ENCODE measurements around the gene ING2.

Gene ING2

DNA sequence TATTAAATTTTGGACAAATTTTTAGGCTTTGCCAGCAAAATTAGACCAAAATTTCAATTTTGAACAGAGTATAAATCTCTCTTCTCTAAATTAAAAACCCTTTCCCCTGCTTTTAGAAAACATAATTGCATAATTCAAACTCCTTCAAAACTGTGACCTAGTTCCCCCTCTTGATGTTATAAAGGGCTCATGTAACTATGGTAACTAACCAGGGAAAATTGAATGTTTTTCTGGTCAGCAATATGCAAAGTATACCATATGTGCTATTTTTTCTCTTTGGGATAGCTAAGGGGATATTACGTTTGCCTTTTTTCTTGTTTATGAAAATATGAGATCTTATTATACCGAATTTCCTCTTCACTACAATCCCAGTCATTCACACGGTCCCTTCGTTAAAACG, 5.1 kb upstream of the ING2 start:
- DNase-seq, result no peak

- peak in 2 of 4 experiments; percentile 28 to 35 for DNase-seq
These were observed 1.3 kb upstream of the ING2 start for GRCh38 chr4:183503497-183504063.

- DNase-seq, result peak; percentile 98 to 100 (median 98)
These were observed 561 bp upstream of the ING2 start for GRCh38 chr4:183504064-183504929.

GRCh38 chr4:183505611-183506388, 942 bp downstream of the ING2 start:
- peak; percentile 78 to 81 (median 80) for DNase-seq

DNA sequence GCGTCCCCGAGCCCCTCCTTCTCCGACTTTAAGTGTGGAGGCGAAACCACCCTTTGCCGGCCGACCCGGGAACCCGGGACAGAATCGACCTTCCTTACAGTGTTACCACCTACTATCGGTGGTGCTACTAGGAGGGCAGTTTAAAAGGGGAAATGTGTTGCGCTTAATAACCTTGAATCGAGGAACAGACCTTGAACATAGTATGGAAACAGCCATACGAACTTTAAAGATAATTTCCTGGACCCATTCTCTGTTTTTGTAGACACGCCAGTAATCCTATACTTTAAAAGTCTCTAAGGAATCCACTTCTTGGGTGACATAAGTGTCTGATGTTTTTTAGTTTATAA, 1.5 kb downstream of the ING2 start:
- DNase-seq, result no peak

- DNase-seq, result no peak
These were observed 3.3 kb downstream of the ING2 start for GRCh38 chr4:183507925-183508696.

- no peak for DNase-seq
These were observed 4.0 kb downstream of the ING2 start for GRCh38 chr4:183508697-183509335.

- no peak for DNase-seq
These were observed 10.6 kb downstream of the ING2 start for GRCh38 chr4:183515411-183515810.

DNA sequence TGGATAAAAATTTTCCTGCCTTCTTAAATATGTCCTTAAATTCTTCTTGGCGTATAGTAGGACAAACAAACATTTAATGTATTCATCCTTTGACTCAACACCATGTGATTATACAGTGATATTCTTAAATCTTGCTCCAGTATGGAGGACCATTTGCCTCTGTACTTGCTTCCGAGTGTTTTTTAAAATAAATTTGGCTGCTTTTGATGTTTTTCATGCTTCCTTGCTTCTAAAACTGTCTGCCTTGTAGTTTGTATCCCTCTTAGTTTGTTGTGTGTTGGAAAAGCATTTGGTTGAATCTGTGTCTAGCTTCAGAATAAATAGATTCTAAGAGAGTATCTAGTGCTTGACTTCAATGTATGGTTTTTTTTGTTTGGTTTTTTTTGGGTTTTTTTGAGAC, 12.3 kb downstream of the ING2 start:
- DNase-seq, result no peak

GRCh38 chr4:183517781-183518180, 12.9 kb downstream of the ING2 start:
- DNase-seq, result no peak

GRCh38 chr4:183522821-183523220, 18.0 kb downstream of the ING2 start:
- no peak for DNase-seq

- DNase-seq, result no peak
These were observed 22.5 kb downstream of the ING2 start for GRCh38 chr4:183527326-183527725.

GRCh38 chr4:183532821-183533220, 28.0 kb downstream of the ING2 start:
- DNase-seq, result no peak

- no peak for DNase-seq
These were observed 28.8 kb downstream of the ING2 start for GRCh38 chr4:183533698-183534097.

- DNase-seq, result no peak
These were observed 35.7 kb downstream of the ING2 start for GRCh38 chr4:183540410-183541009.

DNA sequence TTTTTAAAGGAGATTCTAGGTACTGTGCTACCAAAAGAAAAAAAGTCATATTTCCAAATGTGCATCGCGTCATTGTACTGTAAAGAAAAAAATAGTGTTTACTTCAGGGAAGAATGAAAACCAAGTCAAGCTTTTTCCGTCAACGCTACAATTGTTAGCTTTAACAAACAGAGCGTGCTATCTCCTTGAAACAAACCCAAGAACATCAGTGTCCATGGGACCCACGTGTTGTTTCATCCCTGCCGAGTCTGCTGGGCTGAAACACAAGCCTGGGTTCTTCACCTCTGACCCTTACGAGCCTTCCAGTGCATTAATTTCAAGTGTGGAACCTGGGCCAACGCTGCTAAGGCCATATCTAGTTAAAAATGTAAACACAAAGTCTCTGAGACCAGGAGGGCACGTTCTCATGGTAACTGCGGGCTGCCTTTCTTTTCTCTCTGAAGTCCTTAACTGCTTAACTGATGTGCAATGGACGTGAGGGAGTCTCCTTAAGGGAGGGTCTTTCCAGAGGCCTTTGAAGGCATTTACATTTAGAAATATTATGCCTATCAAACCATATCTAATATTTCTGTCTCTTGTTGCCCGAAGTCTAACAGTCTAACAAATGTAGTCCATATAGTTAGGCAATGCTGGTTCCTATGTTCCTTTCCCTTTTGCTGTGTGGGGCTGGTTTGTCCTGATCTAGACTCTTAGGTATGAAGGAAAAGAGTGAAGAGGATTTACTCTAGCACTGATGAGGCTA, 36.3 kb downstream of the ING2 start:
- DNase-seq, result no peak

DNA sequence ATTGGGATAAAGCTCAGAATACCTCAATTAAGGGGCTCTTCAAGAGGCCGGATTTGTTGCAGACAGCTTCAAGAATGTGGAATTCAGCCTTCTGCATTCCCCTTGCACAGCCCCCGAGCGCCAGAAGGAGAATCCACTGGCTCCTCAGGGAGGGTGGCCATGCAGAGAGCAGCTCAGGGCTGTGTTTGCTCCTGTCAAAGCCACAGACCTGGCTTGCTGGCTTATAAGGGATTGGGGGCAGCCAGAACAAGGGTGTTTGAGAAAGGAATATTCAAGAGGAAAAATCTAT, 36.8 kb downstream of the ING2 start:
- DNase-seq, result no peak

- DNase-seq, result no peak
These were observed 38.6 kb downstream of the ING2 start for GRCh38 chr4:183543435-183543834.

DNA sequence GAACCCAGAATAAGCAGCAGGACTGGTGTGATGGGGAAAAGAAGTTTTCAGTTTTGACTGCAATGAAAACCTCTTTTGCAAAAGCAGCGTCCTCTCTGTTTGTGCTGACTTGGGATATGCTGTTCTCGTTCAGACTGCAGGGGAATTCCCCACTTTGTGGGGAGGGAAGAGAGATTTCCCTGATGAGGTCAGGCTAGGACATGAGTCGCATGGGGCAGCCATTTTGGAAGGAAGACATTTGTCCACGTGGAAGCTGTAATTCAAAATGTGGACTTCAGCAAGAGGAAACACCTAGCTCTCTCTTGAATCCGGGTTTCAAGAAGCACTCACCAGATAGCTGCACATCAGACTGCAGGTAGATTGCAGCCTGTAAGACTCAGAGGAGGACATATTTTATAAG, 39.3 kb downstream of the ING2 start:
- no peak for DNase-seq

DNA sequence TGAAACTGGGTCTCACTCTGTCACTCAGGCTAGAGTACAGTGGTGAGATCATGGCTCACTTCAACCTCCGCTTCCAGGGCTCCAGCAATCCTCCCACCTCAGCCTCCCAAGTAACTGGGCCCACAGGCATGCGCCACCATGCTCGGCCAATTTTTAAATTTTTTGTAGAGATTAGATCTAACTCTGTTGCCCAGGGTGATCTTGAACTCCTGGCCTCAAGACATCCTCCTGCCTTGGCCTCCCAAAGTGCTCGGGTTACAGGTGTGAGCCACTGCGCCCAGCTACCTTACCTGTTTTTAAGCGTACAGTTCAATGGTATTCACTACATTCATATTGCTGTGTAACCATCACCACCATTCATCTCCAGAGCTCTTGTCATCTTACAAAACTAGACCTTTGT, 41.5 kb downstream of the ING2 start:
- DNase-seq, result no peak

DNA sequence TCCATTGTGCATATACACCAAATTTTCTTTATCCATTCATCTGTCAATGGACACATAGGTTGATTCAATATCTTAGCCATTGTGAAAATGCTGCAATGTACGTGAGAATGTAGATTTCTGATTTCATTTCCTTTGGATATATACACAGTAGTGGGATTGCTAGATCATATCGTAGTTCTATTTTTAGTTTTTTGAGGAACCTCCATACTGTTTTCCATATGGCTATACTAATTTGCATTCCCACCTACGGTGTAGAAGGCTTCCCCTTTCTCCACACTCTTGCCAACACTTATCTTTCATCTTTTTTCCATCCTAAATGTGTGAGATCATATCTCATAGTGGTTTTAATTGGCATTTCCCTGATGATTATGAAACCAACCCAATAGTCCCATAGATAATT, 43.4 kb downstream of the ING2 start:
- DNase-seq, result no peak
